GM12875 (cell line): ENCODE data around the gene FXYD3.
"Not testable (repeated sequence)": the region's sequence is repeated elsewhere in the genome, so short reads cannot be mapped to it uniquely, and the experiment has no call there.

Source experiments
- H3K4me3 ChIP-seq: one replicate; pipeline ENCODE4 v1.5.1; 2011; ENCODE audit warnings: low read depth, low read length, control low read depth
- TF ChIP-seq, protein P1 (sequence below): IDR thresholded peaks from 2 replicates; pipeline ENCODE4 v1.5.1; 2011; ENCODE audit warnings: low read depth, mild to moderate bottlenecking, control low read depth, inconsistent platforms, low read length, moderate library complexity, borderline replicate concordance; ENCODE audit not compliant: insufficient read depth

FXYD3 gene

GRCh38 chr19:35100588-35101533 lies 14.8 kb upstream of the FXYD3 start:
- TF ChIP-seq, protein P1, sequence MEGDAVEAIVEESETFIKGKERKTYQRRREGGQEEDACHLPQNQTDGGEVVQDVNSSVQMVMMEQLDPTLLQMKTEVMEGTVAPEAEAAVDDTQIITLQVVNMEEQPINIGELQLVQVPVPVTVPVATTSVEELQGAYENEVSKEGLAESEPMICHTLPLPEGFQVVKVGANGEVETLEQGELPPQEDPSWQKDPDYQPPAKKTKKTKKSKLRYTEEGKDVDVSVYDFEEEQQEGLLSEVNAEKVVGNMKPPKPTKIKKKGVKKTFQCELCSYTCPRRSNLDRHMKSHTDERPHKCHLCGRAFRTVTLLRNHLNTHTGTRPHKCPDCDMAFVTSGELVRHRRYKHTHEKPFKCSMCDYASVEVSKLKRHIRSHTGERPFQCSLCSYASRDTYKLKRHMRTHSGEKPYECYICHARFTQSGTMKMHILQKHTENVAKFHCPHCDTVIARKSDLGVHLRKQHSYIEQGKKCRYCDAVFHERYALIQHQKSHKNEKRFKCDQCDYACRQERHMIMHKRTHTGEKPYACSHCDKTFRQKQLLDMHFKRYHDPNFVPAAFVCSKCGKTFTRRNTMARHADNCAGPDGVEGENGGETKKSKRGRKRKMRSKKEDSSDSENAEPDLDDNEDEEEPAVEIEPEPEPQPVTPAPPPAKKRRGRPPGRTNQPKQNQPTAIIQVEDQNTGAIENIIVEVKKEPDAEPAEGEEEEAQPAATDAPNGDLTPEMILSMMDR: no peak
- H3K4me3 ChIP-seq: no peak overlapping the region

DNA sequence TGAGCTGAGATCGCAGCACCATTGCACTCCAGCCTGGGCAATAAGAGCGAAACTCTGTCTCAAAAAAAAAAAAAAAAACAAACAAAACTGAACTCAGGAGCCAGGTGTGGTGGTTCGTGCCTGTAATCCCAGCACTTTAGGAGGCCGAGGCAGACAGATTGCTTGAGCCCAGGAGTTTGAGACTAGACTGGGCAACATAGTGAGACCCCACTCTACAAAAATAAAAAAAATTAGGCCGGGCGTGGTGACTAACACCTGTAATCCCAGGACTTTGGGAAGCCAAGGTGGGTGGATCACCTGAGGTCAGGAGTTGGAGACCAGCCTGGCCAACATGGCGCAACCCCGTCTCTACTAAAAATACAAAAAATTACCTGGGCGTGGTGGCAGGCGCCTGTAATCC lies 13.7 kb upstream of the FXYD3 start:
- not testable (repeated sequence) for H3K4me3 ChIP-seq

DNA sequence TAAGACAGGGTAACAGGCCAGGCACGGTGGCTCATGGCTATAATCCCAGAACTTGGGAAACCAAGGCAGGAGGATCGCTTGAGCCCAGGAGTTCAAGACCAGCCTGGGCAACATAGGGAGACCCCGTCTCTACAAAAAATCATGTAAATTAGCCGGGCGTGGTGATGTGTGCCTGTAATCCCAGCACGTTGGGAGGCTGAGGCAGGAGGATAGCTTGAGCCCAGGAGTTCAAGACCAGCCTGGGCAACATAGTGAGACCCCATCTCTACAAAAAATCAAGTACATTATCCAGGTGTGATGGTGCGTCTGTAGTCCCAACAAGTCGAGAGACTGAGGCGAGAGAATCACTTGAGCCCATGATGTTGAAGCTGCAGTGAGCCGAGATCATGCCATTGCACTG lies 12.0 kb upstream of the FXYD3 start:
- not testable (repeated sequence) for H3K4me3 ChIP-seq

DNA sequence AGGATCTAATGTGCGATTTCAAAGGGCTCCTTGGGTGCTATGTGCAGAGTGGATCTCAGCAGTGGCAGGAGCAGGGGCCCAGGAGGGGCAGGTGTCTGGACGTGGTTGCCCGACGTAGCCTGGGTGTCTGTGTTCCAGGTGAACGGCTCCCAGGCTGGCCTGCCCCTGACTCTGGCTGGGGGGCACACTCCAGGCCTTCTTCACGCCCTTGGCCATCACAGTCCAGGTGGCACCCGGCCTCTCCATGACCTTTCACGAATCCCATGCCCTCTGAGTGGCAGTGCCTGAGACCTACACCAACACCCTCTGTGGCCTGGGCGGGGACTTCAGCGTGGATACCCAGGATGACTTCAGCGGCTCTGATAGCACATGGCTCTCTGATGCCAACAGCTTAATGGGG lies 11.3 kb upstream of the FXYD3 start:
- no peak overlapping the region for H3K4me3 ChIP-seq
- TF ChIP-seq, protein P1: no peak

DNA sequence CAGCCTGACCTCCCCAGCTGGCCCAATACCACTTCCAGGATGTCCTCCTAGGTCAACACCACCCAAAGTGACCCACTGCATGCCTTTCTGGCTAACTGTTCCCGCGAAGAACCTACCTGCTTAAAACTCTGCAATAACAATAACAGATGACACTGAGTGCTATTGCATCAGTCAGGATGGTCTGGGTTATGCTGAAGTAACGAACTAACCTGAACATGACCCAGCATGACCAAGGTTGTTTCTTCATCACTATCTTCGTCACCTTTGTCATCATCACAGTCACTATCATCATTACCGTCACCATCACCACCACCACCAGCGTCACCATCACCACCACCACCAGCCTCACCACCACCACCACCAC lies 10.6 kb upstream of the FXYD3 start:
- TF ChIP-seq, protein P1: no peak
- no peak overlapping the region for H3K4me3 ChIP-seq

GRCh38 chr19:35105411-35106290 lies 10.0 kb upstream of the FXYD3 start:
- no peak overlapping the region for H3K4me3 ChIP-seq
- TF ChIP-seq, protein P1: no peak

DNA sequence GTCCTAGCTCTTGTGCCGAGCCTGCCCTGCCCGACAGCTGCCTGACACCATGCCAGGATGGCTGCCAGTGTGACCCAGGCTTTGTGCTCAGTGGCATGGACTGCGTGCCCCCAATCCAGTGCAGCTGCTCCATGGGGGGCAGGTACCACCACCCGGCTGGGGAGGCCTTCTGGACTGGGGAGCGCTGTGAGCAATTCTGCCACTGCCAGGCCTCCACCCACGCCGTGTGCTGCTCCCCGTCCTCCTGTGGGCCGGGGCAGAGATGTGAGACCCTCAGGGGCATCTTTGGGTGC lies 9.4 kb upstream of the FXYD3 start:
- H3K4me3 ChIP-seq: no peak overlapping the region
- TF ChIP-seq, protein P1: no peak
